Activated CD8-positive, alpha-beta T cell treated with anti-CD3 and anti-CD28 coated beads for 36 hours (primary cell): ENCODE measurements around the gene RBM17. TPM values are rescaled to one million over a fixed set of nuclear protein-coding genes. Genes with fewer than 3 reads are reported as not detected.

Experiments used
- ATAC-seq: fragments of 200-7000 bp; cut with Tn5 transposase; one replicate; pipeline ENCODE4 v1.10.0; 2021; ENCODE audit warnings: mild to moderate bottlenecking, moderate library complexity
- CTCF ChIA-PET: fragments of 350-600 bp; sonication (Branson Sonifier 250); formaldehyde crosslinking; loops from one replicate; lab custom pipeline; 2021; ENCODE audit warnings: antibody characterized with exemption; lab: Charles Lee
- POLR2A ChIA-PET: fragments of 350-600 bp; sonication (Branson Sonifier 250); formaldehyde crosslinking; loops from one replicate; lab custom pipeline; 2021; ENCODE audit warnings: antibody characterized with exemption; lab: Charles Lee
- DNase-seq: peaks from one replicate; pipeline ENCODE4 v3.0.0-alpha.2; 2020
- H3K27ac Mint-ChIP-seq: one replicate; pipeline ENCODE4 v1.8.0; 2021; ENCODE audit warnings: mild to moderate bottlenecking, mixed read lengths
- H3K27me3 Mint-ChIP-seq: one replicate; pipeline ENCODE4 v1.8.0; 2021; ENCODE audit warnings: mixed read lengths
- H3K36me3 Mint-ChIP-seq: one replicate; pipeline ENCODE4 v1.8.0; 2021; ENCODE audit warnings: low read depth, mixed read lengths
- H3K4me1 Mint-ChIP-seq: one replicate; pipeline ENCODE4 v1.8.0; 2021; ENCODE audit warnings: low read depth, mixed read lengths
- H3K4me3 Mint-ChIP-seq: one replicate; pipeline ENCODE4 v1.8.0; 2021; ENCODE audit warnings: mild to moderate bottlenecking, moderate library complexity, mixed read lengths
- H3K9me3 Mint-ChIP-seq: one replicate; pipeline ENCODE4 v1.8.0; 2021; ENCODE audit warnings: mixed read lengths
- intact Hi-C: fragments of 100-400 bp; cut with micrococcal nuclease; formaldehyde crosslinking; loops from one replicate; pipeline ENCODE4 v1.10.0; 2022
- total RNA-seq, 2 experiments: library from RNA; stranded (reverse); gene quantifications; one replicate each; pipeline ENCODE4 v1.2.3, GENCODE V29; 2021
- TF ChIP-seq, protein P1 (sequence below): fragments of 200-600 bp; IDR thresholded peaks from one replicate; pipeline ENCODE4 v1.8.0; 2022; ENCODE audit warnings: antibody characterized with exemption, mild to moderate bottlenecking

RBM17 gene
- total RNA-seq, 2 experiments from 2014 or later: 284 to 285 TPM

DNA sequence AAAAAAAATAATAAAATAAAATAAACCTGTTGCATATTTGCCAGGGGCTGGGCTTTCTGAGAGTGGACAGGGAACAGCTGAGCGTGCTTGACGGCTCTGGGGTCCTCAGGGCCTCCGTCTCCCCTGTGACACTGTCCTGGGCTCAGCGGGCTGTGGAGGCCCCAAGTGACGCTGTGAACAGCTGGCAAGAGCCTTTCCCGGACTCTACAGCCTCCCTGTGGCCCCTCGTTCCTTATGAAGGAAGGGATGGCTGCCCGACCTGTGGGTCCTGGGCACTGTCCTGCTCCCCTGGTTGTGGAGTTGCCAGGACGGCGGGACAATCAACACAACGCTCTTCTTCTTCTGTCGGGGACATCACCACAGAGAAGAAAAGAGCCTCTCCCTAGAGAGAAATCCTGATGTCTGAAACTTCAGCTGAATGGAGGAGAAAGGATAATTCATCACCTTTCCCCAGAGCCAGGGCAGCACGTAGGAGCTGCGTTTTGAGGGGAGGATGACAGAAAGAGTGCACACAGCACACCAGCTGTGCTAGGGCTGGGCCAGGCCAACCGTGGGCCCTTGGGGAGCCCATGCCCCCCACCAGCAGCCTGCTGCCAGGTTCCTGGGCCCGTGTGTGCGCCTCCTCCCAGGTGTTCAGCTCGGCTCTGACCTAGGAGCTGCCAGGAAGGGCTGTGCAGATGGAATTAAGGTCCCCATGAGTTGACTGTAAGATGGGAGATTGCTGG lies 45.4 kb downstream of the RBM17 start:
- Mint-ChIP-seq H3K27ac (no peak overlapping the region), H3K4me3 (no peak overlapping the region), H3K36me3 (no peaks in the 10 kb centered on the region), H3K9me3 (no peaks in the 10 kb centered on the region), H3K4me1 (peaks cover 52% of the 10 kb centered on the region), H3K27me3 (peaks cover 9% of the 10 kb centered on the region)
- ATAC-seq: no peak
- TF ChIP-seq, protein P1, sequence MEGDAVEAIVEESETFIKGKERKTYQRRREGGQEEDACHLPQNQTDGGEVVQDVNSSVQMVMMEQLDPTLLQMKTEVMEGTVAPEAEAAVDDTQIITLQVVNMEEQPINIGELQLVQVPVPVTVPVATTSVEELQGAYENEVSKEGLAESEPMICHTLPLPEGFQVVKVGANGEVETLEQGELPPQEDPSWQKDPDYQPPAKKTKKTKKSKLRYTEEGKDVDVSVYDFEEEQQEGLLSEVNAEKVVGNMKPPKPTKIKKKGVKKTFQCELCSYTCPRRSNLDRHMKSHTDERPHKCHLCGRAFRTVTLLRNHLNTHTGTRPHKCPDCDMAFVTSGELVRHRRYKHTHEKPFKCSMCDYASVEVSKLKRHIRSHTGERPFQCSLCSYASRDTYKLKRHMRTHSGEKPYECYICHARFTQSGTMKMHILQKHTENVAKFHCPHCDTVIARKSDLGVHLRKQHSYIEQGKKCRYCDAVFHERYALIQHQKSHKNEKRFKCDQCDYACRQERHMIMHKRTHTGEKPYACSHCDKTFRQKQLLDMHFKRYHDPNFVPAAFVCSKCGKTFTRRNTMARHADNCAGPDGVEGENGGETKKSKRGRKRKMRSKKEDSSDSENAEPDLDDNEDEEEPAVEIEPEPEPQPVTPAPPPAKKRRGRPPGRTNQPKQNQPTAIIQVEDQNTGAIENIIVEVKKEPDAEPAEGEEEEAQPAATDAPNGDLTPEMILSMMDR: no peak
- intact Hi-C loops: no loop called here
- no peak for DNase-seq
- ChIA-PET CTCF (interaction anchor here (0.7 to 3.0 kb wide), 6 partner anchors 13 to 268 kb away, joined by 3 to 17 read pairs (median 3); no protein-coding TSS in a partner anchor), POLR2A (interaction anchor here (0.9 to 1.4 kb wide), 5 partner anchors 12 to 43 kb away, joined by 3 read pairs; no protein-coding TSS in a partner anchor)

DNA sequence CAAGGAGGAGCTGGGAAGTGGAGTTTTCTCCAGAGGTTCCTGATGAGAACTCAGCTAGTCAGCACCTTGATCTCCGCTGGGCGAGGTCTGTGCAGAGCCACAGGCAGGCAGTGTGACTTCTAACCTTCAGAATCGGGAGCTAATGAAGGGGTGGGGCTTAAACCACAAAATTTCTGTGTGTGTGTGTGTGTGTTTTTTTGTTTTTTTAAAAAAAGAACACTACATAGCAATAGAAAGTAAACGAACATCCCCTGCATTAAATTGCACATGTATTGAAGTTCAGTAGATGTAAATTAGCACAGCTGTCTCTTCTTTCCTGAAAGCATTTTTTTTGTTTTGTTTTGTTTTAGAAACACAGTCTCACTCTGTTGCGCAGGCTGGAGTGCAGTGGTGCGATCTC lies 46.2 kb downstream of the RBM17 start:
- intact Hi-C loops: no loop called here
- H3K27ac Mint-ChIP-seq: no peak overlapping the region

DNA sequence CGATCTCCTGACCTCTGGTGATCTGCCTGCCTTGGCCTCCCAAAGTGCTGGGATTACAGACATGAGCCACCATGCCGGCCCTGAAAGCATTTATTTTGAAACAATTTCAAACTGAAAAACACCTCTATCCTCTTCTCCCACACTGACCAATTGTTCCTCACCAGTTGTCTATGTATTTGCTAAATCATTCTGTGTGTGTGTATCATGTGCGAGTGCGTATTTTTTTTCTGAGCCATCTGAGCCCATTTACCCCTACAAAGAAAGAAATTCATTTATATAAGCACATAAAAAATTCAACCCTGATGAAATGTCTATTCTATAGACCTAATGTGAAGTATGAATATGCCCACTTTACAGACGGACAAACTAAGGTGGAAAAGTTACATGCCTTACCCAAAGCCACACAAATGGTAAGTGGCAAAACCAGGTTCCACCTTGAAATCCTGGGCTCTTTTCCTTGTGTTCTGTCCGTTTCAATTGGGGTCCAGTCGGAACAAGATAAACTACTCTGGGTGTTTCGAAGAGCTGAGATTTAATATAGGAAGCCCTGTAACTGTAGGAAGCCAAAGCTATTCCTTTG lies 46.8 kb downstream of the RBM17 start:
- DNase-seq (no peak), ATAC-seq (no peak)
- Mint-ChIP-seq H3K4me3 (peak overlapping the region; percentile 58), H3K9me3 (no peaks in the 10 kb centered on the region), H3K36me3 (no peaks in the 10 kb centered on the region), H3K27me3 (peaks cover 9% of the 10 kb centered on the region), H3K27ac (peak overlapping the region; percentile 89), H3K4me1 (peaks cover 52% of the 10 kb centered on the region)
- intact Hi-C loops: no loop called here
- CTCF ChIA-PET: interaction anchor here (0.7 to 3.1 kb wide), 15 partner anchors 8 to 371 kb away, joined by 3 to 23 read pairs (median 5); partner anchors contain the start of gene PFKFB3
- TF ChIP-seq, protein P1: no peak
- POLR2A ChIA-PET: interaction anchor here (0.8 to 4.7 kb wide), 13 partner anchors 9 to 246 kb away, joined by 3 to 17 read pairs (median 4); partner anchors contain the start of genes ANKRD16 and FBH1

More for the DNA sequence above, 46.2 kb downstream of the RBM17 start:
- no peak for ATAC-seq
- H3K4me3 Mint-ChIP-seq: peak overlapping the region; percentile 58
- TF ChIP-seq, protein P1: no peak
- H3K9me3 Mint-ChIP-seq: no peaks in the 10 kb centered on the region
- H3K27me3 Mint-ChIP-seq: peaks cover 9% of the 10 kb centered on the region
- POLR2A ChIA-PET: interaction anchor here (1.1 to 1.4 kb wide), 5 partner anchors 11 to 43 kb away, joined by 3 read pairs; no protein-coding TSS in a partner anchor
- DNase-seq: no peak
- peaks cover 50% of the 10 kb centered on the region for H3K4me1 Mint-ChIP-seq
- no peaks in the 10 kb centered on the region for H3K36me3 Mint-ChIP-seq
- CTCF ChIA-PET: interaction anchor here (0.7 to 3.0 kb wide), 8 partner anchors 9 to 271 kb away, joined by 3 to 17 read pairs (median 3); no protein-coding TSS in a partner anchor

DNA sequence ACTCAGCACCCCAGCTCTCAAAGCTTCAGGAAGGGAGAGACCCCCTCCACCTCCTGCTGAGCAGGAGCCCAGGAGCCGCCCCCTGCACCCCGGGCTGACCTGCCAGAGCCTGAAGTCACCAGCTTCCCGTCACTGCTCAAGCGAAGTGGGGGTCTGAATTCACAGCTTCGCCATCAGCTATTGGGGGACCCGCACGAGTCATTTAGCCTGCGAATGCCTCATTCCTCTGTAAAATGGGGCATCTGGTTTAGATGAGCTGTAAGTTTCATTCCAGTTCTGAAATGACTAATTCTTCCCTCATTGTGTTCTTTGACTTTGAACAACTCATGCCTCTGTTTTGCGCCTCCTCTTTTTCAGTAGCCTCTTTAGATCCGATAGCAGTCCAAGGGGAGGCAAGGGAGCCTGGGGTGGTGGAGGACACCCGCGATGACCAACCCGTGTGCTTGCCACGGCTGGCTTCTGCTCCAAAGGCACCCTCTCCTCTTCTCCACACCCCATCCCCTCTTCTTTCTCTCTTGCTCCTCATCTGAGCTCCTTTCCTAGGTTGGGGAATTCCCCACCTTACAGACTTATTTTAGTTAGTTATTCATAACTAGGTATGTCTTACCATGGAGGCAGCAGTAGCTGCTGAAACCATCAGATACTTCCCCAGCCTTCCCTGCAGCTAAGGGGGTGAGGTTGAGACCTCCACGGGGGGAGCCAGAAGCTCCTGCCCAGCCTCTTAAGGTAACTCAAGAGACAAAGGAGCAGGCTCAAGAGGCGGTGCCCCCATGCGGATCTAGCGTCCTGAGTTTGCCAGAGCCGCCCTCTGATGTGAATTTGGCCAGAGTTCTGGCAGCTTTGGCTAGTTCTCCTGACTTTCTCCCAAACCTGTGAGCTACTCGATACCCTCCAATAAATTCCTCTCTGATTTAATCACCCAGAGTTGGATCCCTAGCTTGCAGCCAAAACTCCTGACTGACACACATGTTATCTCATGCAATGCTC lies 47.7 kb downstream of the RBM17 start:
- ATAC-seq (peak; percentile 80), DNase-seq (peak; percentile 84)
- ChIA-PET CTCF (interaction anchor here (0.7 to 3.1 kb wide), 17 partner anchors 8 to 371 kb away, joined by 3 to 23 read pairs (median 4); partner anchors contain the start of gene PFKFB3), POLR2A (interaction anchor here (0.8 to 4.7 kb wide), 18 partner anchors 8 to 247 kb away, joined by 3 to 17 read pairs (median 4); partner anchors contain the start of genes ANKRD16, FBH1 and PFKFB3)
- Mint-ChIP-seq H3K36me3 (no peaks in the 10 kb centered on the region), H3K4me3 (peak overlapping the region; percentile 58), H3K27ac (peak overlapping the region; percentile 89), H3K9me3 (no peaks in the 10 kb centered on the region), H3K27me3 (peaks cover 9% of the 10 kb centered on the region), H3K4me1 (peaks cover 53% of the 10 kb centered on the region)
- TF ChIP-seq, protein P1: no peak
- intact Hi-C loops: no loop called here
